HG03378 (cell line): ENCODE measurements around the gene PLPP4.

Experiments used
- ATAC-seq: cut with Tn5 transposase; IDR thresholded peaks from one replicate; pipeline ENCODE4 v1.9.1; 2021; ENCODE audit warnings: mild to moderate bottlenecking, moderate library complexity; ENCODE audit not compliant: unreplicated experiment

Gene PLPP4

GRCh38 chr10:120456626-120457430, at the start of gene PLPP4:
Gene PLPP4 (plus strand): TSS chr10:120457227. CDS start chr10:120457306, 79 bp downstream.
- no peak for ATAC-seq

DNA sequence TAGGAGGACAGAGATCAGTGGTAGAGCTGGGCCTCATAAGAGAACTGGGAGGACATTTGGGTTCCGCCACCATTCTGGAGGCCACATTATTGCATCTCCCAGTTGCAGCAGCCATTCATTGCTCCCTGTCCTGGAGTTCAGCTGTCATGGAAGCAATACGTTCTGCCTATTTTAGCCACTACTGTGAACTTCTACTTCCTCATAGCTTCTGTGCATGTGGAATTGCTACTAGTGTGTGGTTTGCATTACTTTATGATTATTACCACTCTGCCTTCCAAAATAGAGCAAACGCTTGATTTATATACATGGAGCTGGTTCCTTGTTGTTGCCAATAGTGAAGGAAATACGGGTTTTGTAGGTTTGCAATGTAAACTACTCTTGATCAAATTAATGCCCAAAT, 47.2 kb upstream of the PLPP4 start:
- ATAC-seq = no peak

GRCh38 chr10:120414946-120415345, 42.1 kb upstream of the PLPP4 start:
- ATAC-seq = no peak

GRCh38 chr10:120415709-120416330, 41.2 kb upstream of the PLPP4 start:
- ATAC-seq = no peak

DNA sequence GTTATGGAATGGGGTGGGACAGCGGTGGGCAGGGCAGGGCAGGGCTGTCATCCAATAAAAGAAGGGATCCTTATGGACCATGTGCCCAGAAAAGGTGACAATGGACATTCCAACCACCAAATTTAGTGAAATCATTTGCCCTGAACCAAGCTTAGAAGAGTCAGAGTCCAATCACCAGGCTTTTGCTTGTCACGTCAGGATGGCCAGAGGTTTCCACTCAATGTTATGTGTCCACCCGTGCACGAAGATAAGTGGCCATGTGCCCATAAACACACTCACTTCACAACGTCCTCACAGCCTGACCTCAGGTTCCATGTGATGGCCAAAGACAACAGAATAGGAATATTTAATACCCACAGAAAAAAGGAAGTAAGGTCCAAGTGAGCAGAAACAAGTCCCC, 36.6 kb upstream of the PLPP4 start:
- ATAC-seq = no peak

DNA sequence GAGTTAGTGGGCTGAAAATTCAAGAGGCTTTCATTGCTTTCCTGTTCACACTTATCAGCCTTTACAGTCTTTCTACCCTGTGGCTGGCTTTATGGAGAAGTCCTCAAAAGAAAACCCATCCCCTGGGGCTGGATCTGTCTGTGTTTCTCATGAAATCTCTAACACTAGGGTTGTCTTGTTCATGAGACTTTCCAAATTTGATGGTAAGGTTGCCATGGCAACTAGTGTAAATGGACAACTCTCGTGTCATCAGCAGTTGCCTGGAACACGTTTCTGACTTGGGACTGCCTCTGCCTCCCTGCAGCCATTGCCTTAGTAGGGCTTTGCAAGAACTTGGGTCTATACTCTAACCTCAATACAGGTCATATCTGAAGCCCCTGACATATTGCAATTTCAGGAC, 35.8 kb upstream of the PLPP4 start:
- ATAC-seq = no peak

DNA sequence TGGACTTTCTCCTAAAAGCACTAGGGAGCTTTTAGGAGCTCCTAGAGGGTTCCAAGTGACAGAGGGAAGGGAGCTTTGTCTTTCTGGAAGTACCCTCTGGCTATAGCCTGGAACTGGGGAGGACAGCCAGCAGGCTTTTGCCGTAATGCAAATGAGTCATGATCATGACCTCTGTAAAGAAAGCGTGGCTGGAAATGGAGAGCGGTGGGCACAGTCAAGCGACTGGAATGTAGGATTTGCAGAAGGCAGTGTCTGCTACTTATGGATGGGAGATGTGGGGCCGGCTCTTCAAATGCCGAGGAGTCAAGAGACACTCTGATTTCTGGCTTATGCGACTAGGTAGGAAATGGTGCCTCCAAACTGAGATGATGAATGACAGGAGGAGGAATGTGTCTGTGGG, 34.6 kb upstream of the PLPP4 start:
- no peak for ATAC-seq

- ATAC-seq = no peak
Observed at GRCh38 chr10:120423431-120424197, 33.4 kb upstream of the PLPP4 start.

- no peak for ATAC-seq
Observed at GRCh38 chr10:120424198-120424464, 32.9 kb upstream of the PLPP4 start.

- ATAC-seq = no peak
Observed at GRCh38 chr10:120426306-120426705, 30.7 kb upstream of the PLPP4 start.

- no peak for ATAC-seq
Observed at GRCh38 chr10:120428754-120429153, 28.3 kb upstream of the PLPP4 start.

- no peak for ATAC-seq
Observed at GRCh38 chr10:120429395-120429794, 27.6 kb upstream of the PLPP4 start.

GRCh38 chr10:120431251-120431651, 25.8 kb upstream of the PLPP4 start:
- ATAC-seq = no peak

DNA sequence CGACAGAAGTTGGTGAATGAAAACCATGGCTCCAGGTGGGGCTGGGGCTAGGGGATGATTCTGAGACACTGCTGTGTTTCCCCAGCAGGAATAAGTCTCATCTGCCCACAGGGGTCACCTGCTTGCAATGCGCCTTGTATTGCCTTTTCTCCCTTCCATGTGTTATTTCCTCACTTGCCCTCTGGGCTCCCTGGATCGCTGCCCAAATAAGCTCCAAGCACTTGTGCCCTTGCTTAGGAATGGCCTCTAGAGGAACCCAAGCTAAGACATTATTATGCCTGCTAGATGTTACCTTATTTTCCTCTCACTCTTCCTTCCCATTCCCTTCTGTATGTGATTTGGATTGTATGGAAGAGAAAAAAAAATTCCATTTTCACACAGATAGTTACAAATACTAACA, 24.8 kb upstream of the PLPP4 start:
- ATAC-seq = no peak

- no peak for ATAC-seq
Observed at GRCh38 chr10:120433141-120433540, 23.9 kb upstream of the PLPP4 start.

- ATAC-seq = no peak
Observed at GRCh38 chr10:120436439-120437112, 20.5 kb upstream of the PLPP4 start.

DNA sequence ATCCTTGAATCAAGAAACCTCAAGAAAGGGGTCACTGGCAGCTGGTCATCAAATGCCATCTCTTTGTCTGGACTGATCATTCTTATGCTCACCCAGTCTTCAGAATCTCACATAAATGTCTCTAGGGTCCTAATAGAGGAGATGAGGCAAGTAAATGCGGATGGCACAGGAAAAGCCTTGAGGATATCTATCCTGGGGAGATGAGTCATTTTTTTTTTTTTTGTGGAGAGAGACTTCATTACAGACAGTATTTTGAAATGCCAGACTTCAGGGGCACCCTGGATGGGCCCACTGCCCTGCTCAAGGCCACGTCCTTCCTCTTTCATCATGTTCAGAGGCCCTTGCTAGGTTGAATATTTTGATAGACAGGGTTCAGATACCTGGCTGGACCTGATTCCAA, 19.5 kb upstream of the PLPP4 start:
- no peak for ATAC-seq

DNA sequence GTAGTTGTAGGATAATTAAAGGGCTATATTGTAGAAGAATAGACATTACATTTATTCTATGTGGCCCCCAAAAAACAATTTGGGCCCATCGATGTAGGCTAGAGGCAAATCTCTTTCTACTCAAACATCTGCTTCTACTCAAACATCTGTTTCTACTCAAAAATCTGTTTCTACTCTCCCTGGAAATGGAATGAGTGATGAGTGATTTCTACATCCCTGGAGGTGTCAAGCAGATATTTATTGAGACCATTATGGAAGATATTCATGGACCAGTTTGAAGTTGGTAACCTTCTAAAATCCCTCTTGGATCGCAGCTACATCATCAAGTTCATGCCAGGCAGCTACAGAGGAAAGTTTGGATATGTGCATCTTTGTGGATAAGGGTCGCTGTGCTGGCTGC, 5.1 kb upstream of the PLPP4 start:
- no peak for ATAC-seq

DNA sequence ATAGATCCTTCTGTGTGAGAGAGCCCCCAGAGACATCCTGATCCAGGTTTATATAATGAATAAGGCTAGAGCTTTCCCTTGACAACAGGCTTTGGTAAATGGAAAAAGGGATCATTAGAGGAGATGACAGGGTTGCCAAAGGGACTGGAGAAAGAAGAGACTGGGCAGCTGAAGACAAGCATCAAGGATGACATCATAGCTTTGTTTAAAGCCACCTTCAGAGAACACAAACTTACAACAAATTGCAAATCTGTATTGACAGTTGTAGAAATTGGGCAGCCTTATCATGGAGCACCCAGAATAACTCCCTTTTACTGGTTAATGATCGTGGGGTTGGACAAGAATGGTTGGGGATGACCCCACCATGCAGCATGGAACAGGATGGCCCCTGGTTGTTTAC, 3.7 kb upstream of the PLPP4 start:
- no peak for ATAC-seq

DNA sequence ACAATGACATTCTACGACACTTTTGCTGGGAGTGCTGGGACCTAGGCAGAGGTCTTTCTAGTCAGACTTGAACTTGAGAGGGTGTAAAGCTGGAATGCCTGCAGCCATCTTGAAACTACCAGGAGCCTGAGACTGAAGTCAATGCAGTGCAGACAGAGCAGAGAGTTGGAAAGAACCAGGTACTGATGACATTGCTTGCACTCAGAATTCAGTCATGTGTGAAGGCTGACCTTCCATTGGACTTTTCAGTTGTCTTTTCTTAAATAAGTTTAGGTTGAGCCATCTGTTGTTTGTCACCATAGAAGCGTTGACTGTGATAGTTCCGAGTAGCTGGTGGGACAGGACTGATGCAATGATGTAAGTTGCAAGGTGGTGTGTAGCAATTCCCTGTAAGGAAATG, 3.1 kb upstream of the PLPP4 start:
- no peak for ATAC-seq

DNA sequence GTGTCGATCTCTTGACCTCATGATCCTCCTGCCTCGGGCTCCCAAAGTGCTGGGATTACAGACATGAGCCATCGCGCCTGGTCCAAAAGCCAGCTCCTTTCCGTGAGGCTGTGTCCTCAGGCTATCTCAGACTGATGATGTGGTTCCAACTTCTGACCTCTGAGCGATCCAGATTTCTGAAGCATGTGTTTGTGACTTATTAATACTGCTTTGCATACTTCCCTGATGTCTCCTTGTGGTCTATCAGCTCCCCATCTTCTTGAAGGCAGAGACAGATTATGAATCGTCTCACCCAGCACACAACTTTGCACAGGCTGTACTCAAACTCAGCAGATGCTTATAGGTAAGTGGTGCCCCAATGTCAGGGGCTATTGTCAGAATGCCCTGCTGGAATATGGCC, 2.0 kb upstream of the PLPP4 start:
- no peak for ATAC-seq

- ATAC-seq = no peak
Observed at GRCh38 chr10:120455606-120456005, 1.4 kb upstream of the PLPP4 start.
